Neural crest cell (in vitro differentiated cells): Measurements from ENCODE around the gene SHD. TPM values are rescaled to one million over a fixed set of nuclear protein-coding genes. Genes with fewer than 3 reads are reported as not detected.

Experiments used
- DNase-seq: peaks from one replicate; pipeline ENCODE4 v3.0.0; 2021; ENCODE audit warnings: low read depth, mixed read lengths, low spot score
- H3K27ac Mint-ChIP-seq: one replicate; pipeline ENCODE4 v1.8.0; 2021; ENCODE audit warnings: mild to moderate bottlenecking, mixed read lengths; ENCODE audit not compliant: unreplicated experiment
- H3K27me3 Mint-ChIP-seq: 2 replicates; pipeline ENCODE4 v1.8.0; 2021; ENCODE audit warnings: low read depth, mild to moderate bottlenecking, mixed read lengths
- H3K36me3 Mint-ChIP-seq: 2 replicates; pipeline ENCODE4 v1.8.0; 2021; ENCODE audit warnings: low read depth, mild to moderate bottlenecking, mixed read lengths
- H3K4me1 Mint-ChIP-seq: 2 replicates; pipeline ENCODE4 v1.8.0; 2021; ENCODE audit warnings: mixed read lengths
- H3K4me3 Mint-ChIP-seq: one replicate; pipeline ENCODE4 v1.8.0; 2021; ENCODE audit warnings: mild to moderate bottlenecking, mixed read lengths
- H3K9me3 Mint-ChIP-seq: 2 replicates; pipeline ENCODE4 v1.8.0; 2021; ENCODE audit warnings: mixed read lengths
- CTCF ChIP-seq: fragments of 200-600 bp; sonication (generic); conservative IDR thresholded peaks from 2 replicates; pipeline ENCODE4 v1.5.0; 2021; ENCODE audit warnings: antibody characterized with exemption, mild to moderate bottlenecking
- total RNA-seq: library from RNA; stranded (reverse); gene quantifications from 2 replicates; pipeline ENCODE4 v1.2.1, GENCODE V29; 2021

Gene SHD
- total RNA-seq, 1 donor from 2014 or later = 2.7 TPM

- Mint-ChIP-seq H3K4me1 (peaks cover 8% of the 10 kb centered on the region), H3K27me3 (peaks cover 4% of the 10 kb centered on the region), H3K27ac (no peak overlapping the region), H3K36me3 (no peaks in the 10 kb centered on the region), H3K9me3 (no peaks in the 10 kb centered on the region), H3K4me3 (no peak overlapping the region)
- no peak for TF ChIP-seq CTCF
- no peak for DNase-seq
Observed at GRCh38 chr19:4298810-4299550, 19.9 kb downstream of the SHD start.

DNA sequence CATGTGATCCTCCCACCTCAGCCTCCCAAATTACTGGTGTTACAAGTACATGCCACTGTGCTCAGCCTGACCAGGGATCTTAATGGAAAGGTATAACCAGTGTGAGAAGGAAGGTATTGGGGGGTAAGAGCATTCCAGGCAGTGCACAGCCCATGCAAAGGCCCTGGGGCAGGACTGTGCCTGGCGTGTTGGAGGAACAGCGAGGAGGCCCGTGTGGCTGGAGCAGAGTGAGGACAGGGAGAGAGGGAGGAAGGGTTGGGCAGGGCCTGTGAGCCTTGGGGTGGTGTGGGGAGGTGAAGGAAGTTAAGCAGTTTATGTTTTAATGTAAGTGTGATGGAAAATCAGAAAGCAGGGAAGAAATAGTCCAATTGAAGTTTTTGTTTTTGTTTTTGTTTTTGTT is 21.5 kb downstream of the SHD start:
- no peak for TF ChIP-seq CTCF
- no peak overlapping the region for H3K4me3 Mint-ChIP-seq
- no peaks in the 10 kb centered on the region for H3K9me3 Mint-ChIP-seq
- H3K4me1 Mint-ChIP-seq = peaks cover 12% of the 10 kb centered on the region
- no peak overlapping the region for H3K27ac Mint-ChIP-seq
- H3K36me3 Mint-ChIP-seq = no peaks in the 10 kb centered on the region
- no peak for DNase-seq
- no peaks in the 10 kb centered on the region for H3K27me3 Mint-ChIP-seq

GRCh38 chr19:4301590-4302242 is 22.6 kb downstream of the SHD start:
- peak overlapping the region; percentile 31 for H3K4me3 Mint-ChIP-seq

GRCh38 chr19:4302243-4302640 is 23.2 kb downstream of the SHD start, which contains the start of gene TMIGD2:
Gene TMIGD2 (minus strand): TSS chr19:4302389. CDS start chr19:4302385, 4 bp downstream.
- Mint-ChIP-seq H3K27me3 (no peaks in the 10 kb centered on the region), H3K9me3 (no peaks in the 10 kb centered on the region), H3K27ac (peak within 1 kb of the TSS; percentile 76), H3K4me3 (peak within 1 kb of the TSS; percentile 31), H3K36me3 (no peaks in the 10 kb centered on the region), H3K4me1 (peaks cover 12% of the 10 kb centered on the region)
- no peak for TF ChIP-seq CTCF
- no peak for DNase-seq

More at GRCh38 chr19:4301590-4302242, 22.6 kb downstream of the SHD start:
- no peak for TF ChIP-seq CTCF
- no peak for DNase-seq
- Mint-ChIP-seq H3K27me3 (no peaks in the 10 kb centered on the region), H3K9me3 (no peaks in the 10 kb centered on the region), H3K36me3 (no peaks in the 10 kb centered on the region), H3K27ac (peak overlapping the region; percentile 76), H3K4me1 (peaks cover 12% of the 10 kb centered on the region)

DNA sequence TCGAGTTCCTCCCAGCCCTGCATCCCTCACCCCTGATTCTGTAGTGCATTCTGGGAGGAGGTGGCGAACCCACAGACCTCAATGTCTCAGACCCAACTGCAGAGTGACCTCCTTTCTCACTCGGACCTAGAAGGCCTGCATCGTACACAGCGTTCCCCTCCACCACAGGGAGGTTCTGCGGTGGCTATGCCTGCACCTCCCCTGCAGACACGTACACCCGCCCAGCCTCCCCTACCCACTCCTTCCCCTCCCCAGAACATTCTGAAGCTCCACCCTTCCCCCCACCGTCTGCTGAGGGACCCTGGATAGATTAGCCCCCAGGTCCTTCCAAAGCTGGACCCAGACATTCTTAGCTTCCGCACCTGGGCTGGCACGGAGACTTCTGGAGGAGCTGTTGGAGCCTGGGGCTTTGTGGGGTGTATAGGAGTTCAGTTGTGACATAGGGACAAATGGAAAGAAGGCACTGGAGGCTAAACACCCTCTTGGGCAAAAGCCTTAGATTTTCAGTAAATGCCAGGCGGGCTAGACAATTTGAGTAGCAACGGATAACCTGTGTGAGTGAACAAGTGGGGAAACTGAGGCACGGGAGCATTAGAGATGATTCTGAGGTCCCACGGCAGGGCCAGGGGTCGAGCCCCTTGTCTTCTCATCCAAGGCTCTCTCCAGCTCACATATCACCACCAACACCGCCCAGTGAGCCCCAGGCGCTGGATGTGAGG is 24.9 kb downstream of the SHD start:
- no peaks in the 10 kb centered on the region for H3K27me3 Mint-ChIP-seq
- no peaks in the 10 kb centered on the region for H3K36me3 Mint-ChIP-seq
- peak overlapping the region; percentile 84 for H3K4me3 Mint-ChIP-seq
- H3K4me1 Mint-ChIP-seq = peaks cover 12% of the 10 kb centered on the region
- H3K9me3 Mint-ChIP-seq = no peaks in the 10 kb centered on the region
- H3K27ac Mint-ChIP-seq = peak overlapping the region; percentile 67
- DNase-seq = no peak
- no peak for TF ChIP-seq CTCF
